Measurements from ENCODE around the gene IPP. TPM values are rescaled to one million over a fixed set of nuclear protein-coding genes. Genes with fewer than 3 reads are reported as not detected.
"Not testable (repeated sequence)": the region's sequence is repeated elsewhere in the genome, so short reads cannot be mapped to it uniquely, and the experiment has no call there.

The IPP gene
- total RNA-seq, 1 experiment from 2014 or later = 11.6 TPM

DNA sequence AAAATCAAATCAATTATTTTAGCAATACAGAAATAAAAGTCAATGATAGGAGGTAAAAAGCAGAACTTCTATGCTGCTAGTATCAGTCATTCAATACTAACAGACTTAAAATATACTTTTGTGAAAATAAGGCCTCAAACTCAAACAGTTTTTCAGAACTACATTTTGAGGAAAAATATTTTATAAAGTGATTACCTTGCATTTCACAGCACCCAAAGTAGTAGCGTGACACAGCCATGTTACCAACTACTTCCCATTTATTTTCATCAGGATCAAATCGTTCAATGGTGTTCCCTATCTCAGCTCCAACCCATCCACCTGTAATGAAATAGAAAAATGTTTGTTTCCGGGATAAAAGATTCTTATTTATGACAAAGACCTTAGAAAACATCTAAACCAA is 33.8 kb downstream of the IPP start:
- Mint-ChIP-seq H3K27me3 (ENCODE audit: insufficient read depth, unreplicated experiment) (no peaks in the 10 kb centered on the region), H3K4me3 (ENCODE audit: unreplicated experiment) (no peak overlapping the region), H3K9me3 (ENCODE audit: unreplicated experiment) (no peaks in the 10 kb centered on the region), H3K36me3 (ENCODE audit: insufficient read depth, unreplicated experiment) (peaks cover 41% of the 10 kb centered on the region), H3K27ac (ENCODE audit: low read depth, unreplicated experiment) (no peak overlapping the region), H3K4me1 (ENCODE audit: insufficient read depth, unreplicated experiment) (no peaks in the 10 kb centered on the region)
- intact Hi-C loops (cut with micrococcal nuclease) = no loop called here
- ChIA-PET POLR2A (no interaction called here), CTCF (no interaction called here)
- BruUV-seq (replicated peaks) = no TSS peak
- no peak for DNase-seq (ENCODE audit: unreplicated experiment)
- TF ChIP-seq, protein P1, sequence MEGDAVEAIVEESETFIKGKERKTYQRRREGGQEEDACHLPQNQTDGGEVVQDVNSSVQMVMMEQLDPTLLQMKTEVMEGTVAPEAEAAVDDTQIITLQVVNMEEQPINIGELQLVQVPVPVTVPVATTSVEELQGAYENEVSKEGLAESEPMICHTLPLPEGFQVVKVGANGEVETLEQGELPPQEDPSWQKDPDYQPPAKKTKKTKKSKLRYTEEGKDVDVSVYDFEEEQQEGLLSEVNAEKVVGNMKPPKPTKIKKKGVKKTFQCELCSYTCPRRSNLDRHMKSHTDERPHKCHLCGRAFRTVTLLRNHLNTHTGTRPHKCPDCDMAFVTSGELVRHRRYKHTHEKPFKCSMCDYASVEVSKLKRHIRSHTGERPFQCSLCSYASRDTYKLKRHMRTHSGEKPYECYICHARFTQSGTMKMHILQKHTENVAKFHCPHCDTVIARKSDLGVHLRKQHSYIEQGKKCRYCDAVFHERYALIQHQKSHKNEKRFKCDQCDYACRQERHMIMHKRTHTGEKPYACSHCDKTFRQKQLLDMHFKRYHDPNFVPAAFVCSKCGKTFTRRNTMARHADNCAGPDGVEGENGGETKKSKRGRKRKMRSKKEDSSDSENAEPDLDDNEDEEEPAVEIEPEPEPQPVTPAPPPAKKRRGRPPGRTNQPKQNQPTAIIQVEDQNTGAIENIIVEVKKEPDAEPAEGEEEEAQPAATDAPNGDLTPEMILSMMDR (IDR thresholded peaks at IDR 0.05; ENCODE audit: unreplicated experiment) = no peak

DNA sequence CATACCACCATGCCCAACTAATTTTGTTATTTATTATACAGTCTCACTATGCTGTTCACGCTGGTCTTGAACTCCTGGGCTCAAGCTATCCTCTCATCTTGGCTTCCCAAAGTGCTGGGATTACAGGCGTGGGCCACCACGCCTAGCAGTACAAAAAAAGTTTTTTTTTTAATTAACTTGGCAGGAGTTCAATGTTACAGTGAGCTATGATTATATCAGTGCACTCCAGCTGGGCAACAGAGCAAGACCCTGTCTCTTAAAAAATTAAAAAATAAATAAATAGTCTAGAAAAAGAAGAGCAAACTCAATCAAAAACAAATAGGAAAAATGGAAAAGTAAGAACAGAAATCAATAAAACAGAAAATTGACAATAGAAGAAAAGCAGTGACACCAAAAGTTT is 36.7 kb downstream of the IPP start:
- Mint-ChIP-seq H3K27ac (ENCODE audit: low read depth, unreplicated experiment) (no peak overlapping the region), H3K9me3 (ENCODE audit: unreplicated experiment) (no peaks in the 10 kb centered on the region), H3K4me3 (ENCODE audit: unreplicated experiment) (no peak overlapping the region), H3K4me1 (ENCODE audit: insufficient read depth, unreplicated experiment) (no peaks in the 10 kb centered on the region), H3K27me3 (ENCODE audit: insufficient read depth, unreplicated experiment) (no peaks in the 10 kb centered on the region), H3K36me3 (ENCODE audit: insufficient read depth, unreplicated experiment) (peaks cover 47% of the 10 kb centered on the region)
- CTCF ChIA-PET = interaction anchor here (0.6 kb wide), 2 partner anchors 19 to 804 kb away, joined by 3 to 6 read pairs; no protein-coding TSS in a partner anchor
- BruUV-seq (replicated peaks) = no TSS peak
- TF ChIP-seq, protein P1 (IDR thresholded peaks at IDR 0.05; ENCODE audit: unreplicated experiment) = no peak
- no peak for DNase-seq (ENCODE audit: unreplicated experiment)
- POLR2A ChIA-PET = no interaction called here
- intact Hi-C loops (cut with micrococcal nuclease) = no loop called here

DNA sequence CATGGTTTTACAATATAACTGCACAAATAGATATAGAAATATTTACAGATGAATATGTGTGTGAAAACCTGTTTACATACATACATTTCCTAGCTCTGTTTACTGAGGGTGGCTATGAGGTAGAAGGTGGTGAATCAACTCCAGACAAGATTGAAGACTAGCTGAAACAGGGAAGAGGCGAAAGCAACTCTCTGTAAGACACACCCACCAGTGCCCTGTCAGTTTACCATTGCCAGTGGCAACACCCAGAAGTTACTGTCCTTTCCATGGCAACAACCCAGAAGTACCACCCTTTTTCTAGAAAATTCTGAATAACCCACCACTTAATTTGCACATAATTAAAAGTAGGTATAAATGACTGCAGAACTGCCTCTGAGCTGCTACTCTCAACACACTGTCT is 45.8 kb downstream of the IPP start:
- H3K27me3 Mint-ChIP-seq (ENCODE audit: insufficient read depth, unreplicated experiment) = no peaks in the 10 kb centered on the region
- no peak overlapping the region for H3K27ac Mint-ChIP-seq (ENCODE audit: low read depth, unreplicated experiment)
- TF ChIP-seq, protein P1 (IDR thresholded peaks at IDR 0.05; ENCODE audit: unreplicated experiment) = no peak
- H3K36me3 Mint-ChIP-seq (ENCODE audit: insufficient read depth, unreplicated experiment) = peaks cover 32% of the 10 kb centered on the region
- POLR2A ChIA-PET = interaction anchor here (1.0 to 3.5 kb wide), 2 partner anchors 15 to 18 kb away, joined by 6 to 33 read pairs; partner anchors contain the start of genes GPBP1L1 and TMEM69
- H3K9me3 Mint-ChIP-seq (ENCODE audit: unreplicated experiment) = no peaks in the 10 kb centered on the region
- BruUV-seq (replicated peaks) = no TSS peak
- intact Hi-C loops (cut with micrococcal nuclease) = no loop called here
- H3K4me1 Mint-ChIP-seq (ENCODE audit: insufficient read depth, unreplicated experiment) = no peaks in the 10 kb centered on the region
- DNase-seq (ENCODE audit: unreplicated experiment) = no peak
- H3K4me3 Mint-ChIP-seq (ENCODE audit: unreplicated experiment) = no peak overlapping the region
- CTCF ChIA-PET = no interaction called here

DNA sequence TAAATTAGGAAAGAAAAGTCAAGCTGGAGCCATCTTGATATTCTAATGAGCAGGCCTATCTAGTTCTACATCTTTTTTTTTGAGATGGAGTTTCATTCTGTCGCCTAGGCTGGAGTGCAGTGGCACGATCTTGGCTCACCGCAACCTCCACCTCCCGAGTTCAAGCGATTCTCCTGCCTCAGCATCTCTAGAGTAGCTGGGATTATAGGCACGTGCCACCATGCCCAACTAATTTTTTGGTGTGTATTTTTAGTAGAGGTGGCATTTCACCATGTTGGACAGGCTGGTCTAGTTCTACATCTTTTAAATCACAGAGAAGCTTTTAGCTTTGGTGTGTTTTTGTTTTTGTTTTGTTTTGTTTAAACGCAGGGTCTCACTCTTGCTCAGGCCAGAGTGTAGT is 55.6 kb downstream of the IPP start:
- Mint-ChIP-seq H3K4me1 (ENCODE audit: insufficient read depth, unreplicated experiment) (peaks cover 5% of the 10 kb centered on the region), H3K27me3 (ENCODE audit: insufficient read depth, unreplicated experiment) (no peaks in the 10 kb centered on the region), H3K4me3 (ENCODE audit: unreplicated experiment) (no peak overlapping the region), H3K9me3 (ENCODE audit: unreplicated experiment) (no peaks in the 10 kb centered on the region), H3K27ac (ENCODE audit: low read depth, unreplicated experiment) (no peak overlapping the region), H3K36me3 (ENCODE audit: insufficient read depth, unreplicated experiment) (peaks cover 62% of the 10 kb centered on the region)
- ChIA-PET POLR2A (interaction anchor here (0.7 to 1.4 kb wide), 4 partner anchors 9 to 59 kb away, joined by 3 to 11 read pairs (median 4); partner anchors contain the start of genes GPBP1L1 and IPP), CTCF (interaction anchor here (0.7 kb wide), 1 partner anchor 42 kb away, joined by 4 read pairs; no protein-coding TSS in a partner anchor)
- no peak for DNase-seq (ENCODE audit: unreplicated experiment)
- intact Hi-C loops (cut with micrococcal nuclease) = no loop called here
- BruUV-seq (replicated peaks) = no TSS peak
- TF ChIP-seq, protein P1 (IDR thresholded peaks at IDR 0.05; ENCODE audit: unreplicated experiment) = no peak

DNA sequence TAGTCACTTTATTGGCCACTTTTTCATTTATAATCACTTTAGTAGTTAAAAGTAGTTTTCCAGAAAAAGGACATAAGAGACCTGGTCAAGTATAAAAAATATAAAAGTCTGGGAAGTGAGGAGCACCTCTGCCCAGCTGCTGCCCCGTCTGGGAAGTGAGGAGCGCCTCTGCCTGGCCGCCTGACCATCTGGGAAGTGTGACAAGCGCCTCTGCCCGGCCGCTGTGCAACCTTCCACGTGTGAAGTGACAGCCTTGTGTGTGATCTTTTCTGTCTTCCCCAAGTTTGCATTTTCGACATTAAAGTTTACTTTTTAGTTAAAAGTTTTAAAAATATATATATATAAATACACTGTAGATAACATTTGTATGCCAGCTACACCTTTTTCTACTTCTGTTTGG is 56.6 kb downstream of the IPP start:
- H3K4me3 Mint-ChIP-seq (ENCODE audit: unreplicated experiment); DNase-seq (ENCODE audit: unreplicated experiment); H3K9me3 Mint-ChIP-seq (ENCODE audit: unreplicated experiment); H3K27me3 Mint-ChIP-seq (ENCODE audit: insufficient read depth, unreplicated experiment); H3K27ac Mint-ChIP-seq (ENCODE audit: low read depth, unreplicated experiment); POLR2A ChIA-PET; intact Hi-C loops (cut with micrococcal nuclease); BruUV-seq (replicated peaks); H3K4me1 Mint-ChIP-seq (ENCODE audit: insufficient read depth, unreplicated experiment): not testable (repeated sequence)
- H3K36me3 Mint-ChIP-seq (ENCODE audit: insufficient read depth, unreplicated experiment) = peaks cover 66% of the 10 kb centered on the region
- CTCF ChIA-PET = interaction anchor here (0.6 kb wide), 1 partner anchor 48 kb away, joined by 4 read pairs; no protein-coding TSS in a partner anchor
